Caco-2 (cell line): ENCODE measurements around the gene TNNT2. TPM values are rescaled to one million over a fixed set of nuclear protein-coding genes. Genes with fewer than 3 reads are reported as not detected.

ENCODE experiments used
- BruUV-seq: library from RNA; stranded (reverse); fragments of 400-500 nt; replicated peaks from 2 replicates; lab custom pipeline; 2021; lab: Mats Ljungman, UMichigan
- CTCF ChIA-PET: fragments of 300-600 bp; sonication (Branson Sonifier 250); formaldehyde crosslinking; loops from one replicate; lab custom pipeline; 2022; ENCODE audit warnings: antibody characterized with exemption; lab: Charles Lee
- POLR2A ChIA-PET: fragments of 300-600 bp; sonication (Branson Sonifier 250); formaldehyde crosslinking; loops from one replicate; lab custom pipeline; 2022; ENCODE audit warnings: antibody characterized with exemption; lab: Charles Lee
- DNase-seq, 2 experiments: peaks; one replicate each; pipeline versions ENCODE4 v3.0.0 to v3.0.0-alpha.2; 2020 to 2022
- H3K27me3 ChIP-seq: replicated peaks from 2 replicates; pipeline ENCODE4 v1.6.0; 2011; ENCODE audit warnings: low read length; ENCODE audit not compliant: control insufficient read depth, insufficient read depth
- H3K36me3 ChIP-seq: 2 replicates; pipeline ENCODE4 v1.5.1; 2011; ENCODE audit warnings: low read length; ENCODE audit not compliant: control insufficient read depth, insufficient read depth
- H3K4me1 ChIP-seq: fragments of 250-450 bp; sonication (Bioruptor Pico); 2 replicates; pipeline ENCODE4 v1.5.1; 2020; ENCODE audit warnings: mild to moderate bottlenecking
- H3K4me3 ChIP-seq: 2 replicates; pipeline ENCODE4 v1.5.1; 2011; ENCODE audit warnings: low read depth, mild to moderate bottlenecking, control low read depth, low read length
- H3K9me3 ChIP-seq: fragments of 250-450 bp; sonication (Bioruptor Pico); 2 replicates; pipeline ENCODE4 v1.5.1; 2020; ENCODE audit warnings: mild to moderate bottlenecking, moderate library complexity
- H3K27ac Mint-ChIP-seq: one replicate; pipeline ENCODE4 v1.8.0; 2022; ENCODE audit warnings: mixed read lengths; ENCODE audit not compliant: unreplicated experiment
- H3K27me3 Mint-ChIP-seq: one replicate; pipeline ENCODE4 v1.8.0; 2022; ENCODE audit warnings: mixed read lengths; ENCODE audit not compliant: insufficient read depth, unreplicated experiment
- H3K36me3 Mint-ChIP-seq: one replicate; pipeline ENCODE4 v1.8.0; 2022; ENCODE audit warnings: mild to moderate bottlenecking, mixed read lengths; ENCODE audit not compliant: insufficient read depth, unreplicated experiment
- H3K4me1 Mint-ChIP-seq: one replicate; pipeline ENCODE4 v1.8.0; 2022; ENCODE audit warnings: low read depth, mixed read lengths; ENCODE audit not compliant: unreplicated experiment
- H3K4me3 Mint-ChIP-seq: one replicate; pipeline ENCODE4 v1.8.0; 2022; ENCODE audit warnings: mild to moderate bottlenecking, moderate library complexity, mixed read lengths; ENCODE audit not compliant: unreplicated experiment
- H3K9me3 Mint-ChIP-seq: one replicate; pipeline ENCODE4 v1.8.0; 2022; ENCODE audit warnings: mixed read lengths; ENCODE audit not compliant: unreplicated experiment
- CTCF ChIP-seq, 2 experiments: fragments of 200-600 bp in 1 of 2; IDR thresholded peaks; 1 replicate in 1 of 2; 2 replicates in 1 of 2; pipeline versions ENCODE4 v1.5.1 to v1.8.0; 2011 to 2022; ENCODE audit warnings: antibody characterized with exemption in 1 of 2, control low read depth in 1 of 2, inconsistent platforms in 1 of 2, low read depth in 1 of 2, low read length in 1 of 2, mild to moderate bottlenecking in 1 of 2, moderate library complexity in 1 of 2; ENCODE audit not compliant: insufficient read depth in 1 of 2, severe bottlenecking in 1 of 2, unreplicated experiment in 1 of 2
- intact Hi-C: fragments of 100-400 bp; cut with micrococcal nuclease; formaldehyde crosslinking; loops from one replicate; pipeline ENCODE4 v1.10.0; 2022; ENCODE audit not compliant: unreplicated experiment
- total RNA-seq: library from RNA; stranded (reverse); gene quantifications from 2 replicates; pipeline ENCODE4 v1.2.3, GENCODE V29; 2022

Gene TNNT2
- total RNA-seq, 1 experiment from 2014 or later = 7.3 TPM

GRCh38 chr1:201316556-201316955 is 60.9 kb downstream of the TNNT2 start:
- no peak for DNase-seq
- Mint-ChIP-seq H3K27me3 (peaks cover 17% of the 10 kb centered on the region), H3K27ac (no peak overlapping the region), H3K9me3 (no peaks in the 10 kb centered on the region), H3K4me3 (no peak overlapping the region), H3K4me1 (no peaks in the 10 kb centered on the region), H3K36me3 (no peaks in the 10 kb centered on the region)
- POLR2A ChIA-PET = no interaction called here
- no TSS peak for BruUV-seq
- intact Hi-C loops = no loop called here
- no peak for TF ChIP-seq CTCF (IDR thresholded peaks at IDR 0.05; ENCODE audit: insufficient read depth in 1 of 2, low read depth in 1 of 2, low read length in 1 of 2, severe bottlenecking in 1 of 2, unreplicated experiment in 1 of 2)
- Histone ChIP-seq H3K27me3 (peaks cover 1% of the 10 kb centered on the region; the same call in 1 of the 2 replicates), H3K4me1 (no peaks in the 10 kb centered on the region), H3K4me3 (no peak overlapping the region), H3K9me3 (no peaks in the 10 kb centered on the region), H3K36me3 (no peaks in the 10 kb centered on the region)
- CTCF ChIA-PET = no interaction called here

GRCh38 chr1:201313086-201313485 is 64.4 kb downstream of the TNNT2 start:
- peaks cover 1% of the 10 kb centered on the region; the same call in 1 of the 2 replicates for H3K27me3 ChIP-seq
- BruUV-seq = no TSS peak
- no peak overlapping the region for H3K4me3 Mint-ChIP-seq
- TF ChIP-seq CTCF (IDR thresholded peaks at IDR 0.05; ENCODE audit: insufficient read depth in 1 of 2, low read depth in 1 of 2, low read length in 1 of 2, severe bottlenecking in 1 of 2, unreplicated experiment in 1 of 2) = no peak
- H3K4me1 Mint-ChIP-seq = peaks cover 5% of the 10 kb centered on the region
- H3K36me3 Mint-ChIP-seq = no peaks in the 10 kb centered on the region
- no peak for DNase-seq
- no peak overlapping the region for H3K27ac Mint-ChIP-seq
- no peak overlapping the region for H3K4me3 ChIP-seq
- peaks cover 14% of the 10 kb centered on the region for H3K27me3 Mint-ChIP-seq
- intact Hi-C loops = no loop called here
- ChIA-PET CTCF (interaction anchor here (0.6 kb wide), 1 partner anchor 35 kb away, joined by 3 read pairs; no protein-coding TSS in a partner anchor), POLR2A (no interaction called here)
- H3K9me3 Mint-ChIP-seq = no peaks in the 10 kb centered on the region
- peaks cover 18% of the 10 kb centered on the region for H3K4me1 ChIP-seq
- no peaks in the 10 kb centered on the region for H3K9me3 ChIP-seq
- H3K36me3 ChIP-seq = no peaks in the 10 kb centered on the region

- H3K9me3 ChIP-seq = no peaks in the 10 kb centered on the region
- H3K4me3 ChIP-seq = no peak overlapping the region
- BruUV-seq = no TSS peak
- ChIA-PET CTCF (interaction anchor here (2.0 kb wide), 1 partner anchor 34 kb away, joined by 13 read pairs; no protein-coding TSS in a partner anchor), POLR2A (no interaction called here)
- H3K4me1 ChIP-seq = peaks cover 26% of the 10 kb centered on the region
- Mint-ChIP-seq H3K4me3 (no peak overlapping the region), H3K27me3 (peaks cover 14% of the 10 kb centered on the region), H3K36me3 (no peaks in the 10 kb centered on the region), H3K27ac (no peak overlapping the region), H3K4me1 (peaks cover 8% of the 10 kb centered on the region), H3K9me3 (no peaks in the 10 kb centered on the region)
- no peak for TF ChIP-seq CTCF (IDR thresholded peaks at IDR 0.05; ENCODE audit: insufficient read depth in 1 of 2, low read depth in 1 of 2, low read length in 1 of 2, severe bottlenecking in 1 of 2, unreplicated experiment in 1 of 2)
- DNase-seq = no peak
- peaks cover 1% of the 10 kb centered on the region; the same call in 1 of the 2 replicates for H3K27me3 ChIP-seq
- intact Hi-C loops = no loop called here
- H3K36me3 ChIP-seq = no peaks in the 10 kb centered on the region
These were observed 65.2 kb downstream of the TNNT2 start for GRCh38 chr1:201312298-201312697.
